Esophagus muscularis mucosa (tissue), 4 donors: ENCODE data around the gene MNAT1. TPM values are rescaled to one million over a fixed set of nuclear protein-coding genes. Genes with fewer than 3 reads are reported as not detected.
"Not testable (repeated sequence)": the region's sequence is repeated elsewhere in the genome, so short reads cannot be mapped to it uniquely, and the experiment has no call there.

Experiments
- DNase-seq: peaks from one replicate; pipeline ENCODE4 v3.0.0-alpha.2; 2017; ENCODE audit errors: extremely low spot score
- H3K27ac ChIP-seq, 4 donors: fragments of 200-600 bp; sonication (generic); replicated peaks in 1 of 4; 1 replicate in 3 of 4; 2 replicates in 1 of 4; pipeline ENCODE4 v1.5.1; 2016 to 2019; ENCODE audit warnings: mild to moderate bottlenecking in 1 of 4
- H3K27me3 ChIP-seq, 4 donors: fragments of 200-600 bp; sonication (generic); one replicate each; pipeline versions ENCODE4 v1.5.1 to v1.6.0; 2016 to 2019
- H3K36me3 ChIP-seq, 4 donors: fragments of 200-600 bp; sonication (generic); one replicate each; pipeline ENCODE4 v1.5.1; 2016 to 2019
- H3K4me1 ChIP-seq, 4 donors: fragments of 200-600 bp; sonication (generic); one replicate each; pipeline ENCODE4 v1.5.1; 2016 to 2019
- H3K4me3 ChIP-seq, 4 donors: fragments of 200-600 bp; sonication (generic); 1 replicate in 2 of 4; 2 replicates in 2 of 4; pipeline ENCODE4 v1.5.1; 2016 to 2019; ENCODE audit warnings: mild to moderate bottlenecking in 4 of 4, moderate library complexity in 1 of 4
- H3K9me3 ChIP-seq, 4 donors: fragments of 200-600 bp; sonication (generic); 1 replicate in 3 of 4; 2 replicates in 1 of 4; pipeline ENCODE4 v1.5.1; 2016 to 2019
- CTCF ChIP-seq, 3 experiments: fragments of 200-600 bp in 2 of 3; fragments of 450-650 bp in 1 of 3; sonication (generic) in 2 of 3; IDR thresholded peaks; one replicate each; pipeline ENCODE4 v1.5.1; 2017 to 2019; ENCODE audit warnings: antibody characterized with exemption in 3 of 3, mild to moderate bottlenecking in 2 of 3, moderate library complexity in 1 of 3
- EP300 ChIP-seq: sonication (generic); formaldehyde crosslinking; IDR thresholded peaks from one replicate; pipeline ENCODE4 v1.6.1; 2017; ENCODE audit warnings: antibody characterized with exemption
- POLR2A ChIP-seq: fragments of 450-650 bp; IDR thresholded peaks from one replicate; pipeline ENCODE4 v1.6.1; 2017; ENCODE audit warnings: antibody characterized with exemption, moderate library complexity, mild to moderate bottlenecking, low read depth
- POLR2AphosphoS5 ChIP-seq, 2 donors: sonication (generic); formaldehyde crosslinking; IDR thresholded peaks; one replicate each; pipeline ENCODE4 v1.6.1; 2017; ENCODE audit warnings: antibody characterized with exemption in 2 of 2
- WGBS: methylation state at CpG from one replicate; pipeline ENCODE4 v1.1.5; 2018; 5-methylcytosine and 5-hydroxymethylcytosine counted together
- intact Hi-C: fragments of 100-400 bp; cut with DNase I; formaldehyde crosslinking; loops from one replicate; pipeline ENCODE4 v1.15.1; 2023
- total RNA-seq, 4 donors: library from RNA; depleted of rRNA; stranded (reverse); fragments of >200 nt; gene quantifications; one replicate each; pipeline versions ENCODE4 v1.1.0 to v1.2.1, GENCODE V29; 2016

Gene MNAT1
- total RNA-seq, 4 donors from 2014 or later: 34.9 to 48.2 (median 38.1) TPM

GRCh38 chr14:60867503-60868172 is 133.1 kb downstream of the MNAT1 start:
- DNase-seq: no peak
- H3K27ac ChIP-seq: no peak overlapping the region
- intact Hi-C loops: no loop called here
- no peaks in the 10 kb centered on the region for H3K27me3 ChIP-seq
- peaks cover 6 to 43% (median 41%) of the 10 kb centered on the region in 4 donors for H3K4me1 ChIP-seq
- H3K36me3 ChIP-seq: no peaks in the 10 kb centered on the region
- TF ChIP-seq POLR2A: no peak
- no peak for TF ChIP-seq EP300
- no peak for TF ChIP-seq CTCF (IDR thresholded peaks at IDR 0.05)
- TF ChIP-seq POLR2AphosphoS5 (IDR thresholded peaks at IDR 0.05): no peak
- H3K9me3 ChIP-seq: no peaks in the 10 kb centered on the region
- H3K4me3 ChIP-seq: no peak overlapping the region

DNA sequence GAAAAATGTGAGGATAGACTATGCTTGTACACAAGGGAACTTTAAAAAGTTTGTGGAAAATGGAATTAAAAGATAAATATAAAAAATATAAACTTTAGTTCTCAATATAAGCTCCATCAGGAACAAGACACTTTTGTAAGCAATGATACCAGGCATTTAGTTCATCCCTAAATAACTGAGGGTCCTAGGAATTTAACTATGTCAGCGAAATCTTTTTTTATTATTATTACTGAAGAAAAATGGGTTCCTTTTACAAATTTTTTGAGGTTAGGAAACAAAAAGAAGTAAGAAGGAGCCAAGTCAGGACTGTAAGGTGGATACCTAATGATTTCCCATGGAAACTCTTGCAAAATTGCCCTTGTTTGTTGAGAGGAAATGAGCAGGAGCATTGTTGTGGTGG is 143.6 kb downstream of the MNAT1 start:
- no peak for DNase-seq
- 97% methylated on average over 1 of the region's 1 CpG for WGBS
- Histone ChIP-seq H3K9me3 (no peaks in the 10 kb centered on the region), H3K27ac (no peak overlapping the region), H3K27me3 (no peaks in the 10 kb centered on the region), H3K4me3 (no peak overlapping the region), H3K4me1 (peaks cover 0 to 6% (median 3%) of the 10 kb centered on the region in 4 donors), H3K36me3 (peaks cover 0 to 18% (median 6%) of the 10 kb centered on the region in 4 donors)
- intact Hi-C loops: no loop called here
- TF ChIP-seq EP300: no peak
- no peak for TF ChIP-seq POLR2A
- TF ChIP-seq POLR2AphosphoS5 (IDR thresholded peaks at IDR 0.05): no peak
- no peak for TF ChIP-seq CTCF (IDR thresholded peaks at IDR 0.05)

- DNase-seq: no peak
- peaks cover 0 to 1% (median 0%) of the 10 kb centered on the region in 4 donors for H3K9me3 ChIP-seq
- no peaks in the 10 kb centered on the region for H3K27me3 ChIP-seq
- intact Hi-C loops: no loop called here
- peaks cover 0 to 6% (median 3%) of the 10 kb centered on the region in 4 donors for H3K4me1 ChIP-seq
- no peak overlapping the region for H3K27ac ChIP-seq
- H3K4me3 ChIP-seq: no peak overlapping the region
- TF ChIP-seq POLR2A (no peak), EP300 (no peak), POLR2AphosphoS5 (IDR thresholded peaks at IDR 0.05) (no peak), CTCF (IDR thresholded peaks at IDR 0.05) (no peak)
- H3K36me3 ChIP-seq: peaks cover 0 to 18% (median 6%) of the 10 kb centered on the region in 4 donors
These were observed 144.0 kb downstream of the MNAT1 start for GRCh38 chr14:60878536-60878935.

GRCh38 chr14:60882219-60882618 is 147.7 kb downstream of the MNAT1 start:
- DNase-seq: no peak
- H3K4me1 ChIP-seq: peaks cover 0 to 6% (median 3%) of the 10 kb centered on the region in 4 donors
- TF ChIP-seq POLR2A (no peak), POLR2AphosphoS5 (IDR thresholded peaks at IDR 0.05) (no peak), CTCF (IDR thresholded peaks at IDR 0.05) (no peak), EP300 (no peak)
- H3K36me3 ChIP-seq: peaks cover 0 to 18% (median 6%) of the 10 kb centered on the region in 4 donors
- 100% methylated on average over 1 of the region's 1 CpG for WGBS
- no peak overlapping the region for H3K4me3 ChIP-seq
- H3K27me3 ChIP-seq: no peaks in the 10 kb centered on the region
- intact Hi-C loops: no loop called here
- H3K27ac ChIP-seq: no peak overlapping the region
- peaks cover 0 to 15% (median 5%) of the 10 kb centered on the region in 4 donors for H3K9me3 ChIP-seq

- H3K36me3 ChIP-seq: peaks cover 0 to 18% (median 6%) of the 10 kb centered on the region in 4 donors
- intact Hi-C loops: no loop called here
- H3K27ac ChIP-seq: no peak overlapping the region
- H3K4me3 ChIP-seq: no peak overlapping the region
- no peaks in the 10 kb centered on the region for H3K4me1 ChIP-seq
- peaks cover 0 to 15% (median 5%) of the 10 kb centered on the region in 4 donors for H3K9me3 ChIP-seq
- DNase-seq: no peak
- TF ChIP-seq CTCF (IDR thresholded peaks at IDR 0.05): no peak
- no peak for TF ChIP-seq POLR2AphosphoS5 (IDR thresholded peaks at IDR 0.05)
- no peak for TF ChIP-seq EP300
- no peak for TF ChIP-seq POLR2A
- H3K27me3 ChIP-seq: no peaks in the 10 kb centered on the region
These were observed 149.6 kb downstream of the MNAT1 start for GRCh38 chr14:60884134-60884533.

GRCh38 chr14:60890636-60891035 is 156.1 kb downstream of the MNAT1 start:
- H3K4me1 ChIP-seq, H3K27ac ChIP-seq, intact Hi-C loops, H3K27me3 ChIP-seq, H3K36me3 ChIP-seq, DNase-seq, H3K9me3 ChIP-seq, H3K4me3 ChIP-seq: not testable (repeated sequence)
- 97% methylated on average over 3 of the region's 3 CpGs for WGBS
